ENCODE data around the gene NPEPL1. TPM values are rescaled to one million over a fixed set of nuclear protein-coding genes. Genes with fewer than 3 reads are reported as not detected.

The NPEPL1 gene
- total and polyA plus RNA-seq, 2 donors, result 14.8 to 59.1 TPM

DNA sequence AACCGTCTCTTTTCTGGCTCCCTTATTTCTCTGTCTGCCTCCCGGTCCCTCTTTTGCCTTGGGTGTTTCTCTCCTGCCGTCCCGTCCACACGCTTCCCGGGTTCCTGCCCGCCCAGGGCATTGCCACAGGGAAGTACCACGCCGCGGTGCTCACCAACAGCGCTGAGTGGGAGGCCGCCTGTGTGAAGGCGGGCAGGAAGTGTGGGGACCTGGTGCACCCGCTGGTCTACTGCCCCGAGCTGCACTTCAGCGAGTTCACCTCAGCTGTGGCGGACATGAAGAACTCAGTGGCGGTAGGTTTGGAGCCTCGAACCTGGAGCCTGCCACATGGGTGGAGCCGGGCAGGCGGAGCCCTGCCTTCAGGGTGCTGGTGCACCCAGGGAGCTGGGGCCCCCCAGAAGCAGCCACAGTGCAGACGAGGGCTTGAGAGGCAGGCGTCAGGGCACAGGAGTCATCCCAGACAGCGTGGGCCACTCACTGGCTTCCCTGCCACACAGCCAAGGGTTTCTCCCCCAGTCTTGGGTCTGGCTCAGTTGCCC is 21.3 kb downstream of the NPEPL1 start:
- Histone ChIP-seq H3K27ac (ENCODE audit: low read depth) (no peak overlapping the region), H3K36me3 (ENCODE audit: insufficient read depth) (no peaks in the 10 kb centered on the region), H3K4me3 (ENCODE audit: low read depth, low read length) (no peak overlapping the region), H3K4me1 (ENCODE audit: insufficient read depth) (no peaks in the 10 kb centered on the region)
- no peak for DNase-seq (ENCODE audit: extremely low spot score)
- WGBS, result 92% methylated on average over 24 of the region's 24 CpGs

DNA sequence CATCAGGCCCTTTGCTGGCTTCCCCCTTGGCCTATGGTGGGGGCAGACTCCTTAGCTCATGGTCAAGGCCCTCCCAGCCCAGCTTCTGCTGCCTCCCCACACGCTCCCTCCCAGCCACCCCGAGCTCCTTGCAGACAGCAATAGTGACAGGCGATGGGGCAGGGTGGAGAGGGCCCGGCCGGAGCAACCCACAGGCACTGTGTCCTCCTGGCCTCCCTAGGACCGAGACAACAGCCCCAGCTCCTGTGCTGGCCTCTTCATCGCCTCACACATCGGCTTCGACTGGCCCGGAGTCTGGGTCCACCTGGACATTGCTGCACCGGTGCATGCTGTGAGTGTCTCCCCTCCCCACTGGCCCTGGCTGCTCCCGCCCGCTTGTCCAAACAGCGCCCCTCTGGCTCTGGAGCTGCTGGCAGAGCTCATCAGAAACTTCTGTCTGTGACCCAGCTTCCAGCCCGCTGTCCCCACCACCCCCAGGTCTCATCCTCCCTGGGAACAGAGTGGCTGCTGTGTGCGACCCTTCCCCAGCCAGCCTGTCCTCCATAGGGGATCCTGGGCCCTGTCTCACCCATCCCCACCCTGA is 21.8 kb downstream of the NPEPL1 start:
- Histone ChIP-seq H3K27ac (ENCODE audit: low read depth) (no peak overlapping the region), H3K4me3 (ENCODE audit: low read depth, low read length) (no peak overlapping the region), H3K36me3 (ENCODE audit: insufficient read depth) (no peaks in the 10 kb centered on the region), H3K4me1 (ENCODE audit: insufficient read depth) (no peaks in the 10 kb centered on the region)
- 90% methylated on average over 16 of the region's 16 CpGs for WGBS
- no peak for DNase-seq (ENCODE audit: extremely low spot score)

GRCh38 chr20:58714923-58715351 is 22.3 kb downstream of the NPEPL1 start:
- no peak overlapping the region for H3K4me3 ChIP-seq (ENCODE audit: low read depth, low read length)
- no peak for DNase-seq (ENCODE audit: extremely low spot score)
- H3K36me3 ChIP-seq (ENCODE audit: insufficient read depth), result no peaks in the 10 kb centered on the region
- no peak overlapping the region for H3K27ac ChIP-seq (ENCODE audit: low read depth)
- no peaks in the 10 kb centered on the region for H3K4me1 ChIP-seq (ENCODE audit: insufficient read depth)
- 88% methylated on average over 14 of the region's 14 CpGs for WGBS

GRCh38 chr20:58715391-58715800 is 22.8 kb downstream of the NPEPL1 start:
- Histone ChIP-seq H3K4me3 (ENCODE audit: low read depth, low read length) (no peak overlapping the region), H3K4me1 (ENCODE audit: insufficient read depth) (no peaks in the 10 kb centered on the region), H3K27ac (ENCODE audit: low read depth) (no peak overlapping the region), H3K36me3 (ENCODE audit: insufficient read depth) (no peaks in the 10 kb centered on the region)
- DNase-seq (ENCODE audit: extremely low spot score), result no peak
- 84% methylated on average over 11 of the region's 11 CpGs for WGBS

DNA sequence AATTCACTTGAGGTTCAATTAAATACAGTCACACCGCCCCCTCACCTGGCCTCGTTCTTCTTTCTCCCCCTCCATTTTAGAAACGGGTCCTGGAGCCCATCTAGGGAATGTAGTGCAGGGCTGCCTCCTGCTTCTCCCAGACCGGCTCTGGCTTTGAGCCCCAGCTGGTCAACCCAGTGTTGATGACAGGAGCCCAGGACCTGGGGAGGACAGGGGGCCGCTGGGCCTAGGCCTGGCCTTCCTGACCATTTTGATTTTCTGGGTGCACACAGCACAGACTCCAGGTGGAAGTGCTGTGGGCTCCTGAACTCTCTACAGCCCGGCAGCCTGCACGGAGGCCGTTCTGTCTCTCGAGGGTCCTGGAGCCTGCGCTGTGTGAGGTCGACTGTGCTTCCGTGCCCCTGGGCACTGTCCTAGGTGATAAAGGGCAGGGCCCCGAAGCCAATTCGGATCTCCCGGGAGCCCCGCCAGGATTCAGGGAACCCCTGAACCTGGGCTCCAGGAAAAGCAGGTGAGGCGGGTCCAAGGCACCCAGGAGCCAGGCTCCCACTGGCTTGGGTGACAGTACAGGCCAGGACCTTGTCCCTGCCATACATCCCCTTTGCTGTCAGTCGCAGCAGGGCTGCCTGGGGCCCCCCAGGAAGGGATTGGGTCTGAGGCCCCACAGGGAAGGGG is 23.3 kb downstream of the NPEPL1 start:
- WGBS, result 85% methylated on average over 18 of the region's 18 CpGs
- Histone ChIP-seq H3K4me3 (ENCODE audit: low read depth, low read length) (no peak overlapping the region), H3K36me3 (ENCODE audit: insufficient read depth) (no peaks in the 10 kb centered on the region), H3K4me1 (ENCODE audit: insufficient read depth) (no peaks in the 10 kb centered on the region), H3K27ac (ENCODE audit: low read depth) (no peak overlapping the region)
- DNase-seq (ENCODE audit: extremely low spot score), result no peak

DNA sequence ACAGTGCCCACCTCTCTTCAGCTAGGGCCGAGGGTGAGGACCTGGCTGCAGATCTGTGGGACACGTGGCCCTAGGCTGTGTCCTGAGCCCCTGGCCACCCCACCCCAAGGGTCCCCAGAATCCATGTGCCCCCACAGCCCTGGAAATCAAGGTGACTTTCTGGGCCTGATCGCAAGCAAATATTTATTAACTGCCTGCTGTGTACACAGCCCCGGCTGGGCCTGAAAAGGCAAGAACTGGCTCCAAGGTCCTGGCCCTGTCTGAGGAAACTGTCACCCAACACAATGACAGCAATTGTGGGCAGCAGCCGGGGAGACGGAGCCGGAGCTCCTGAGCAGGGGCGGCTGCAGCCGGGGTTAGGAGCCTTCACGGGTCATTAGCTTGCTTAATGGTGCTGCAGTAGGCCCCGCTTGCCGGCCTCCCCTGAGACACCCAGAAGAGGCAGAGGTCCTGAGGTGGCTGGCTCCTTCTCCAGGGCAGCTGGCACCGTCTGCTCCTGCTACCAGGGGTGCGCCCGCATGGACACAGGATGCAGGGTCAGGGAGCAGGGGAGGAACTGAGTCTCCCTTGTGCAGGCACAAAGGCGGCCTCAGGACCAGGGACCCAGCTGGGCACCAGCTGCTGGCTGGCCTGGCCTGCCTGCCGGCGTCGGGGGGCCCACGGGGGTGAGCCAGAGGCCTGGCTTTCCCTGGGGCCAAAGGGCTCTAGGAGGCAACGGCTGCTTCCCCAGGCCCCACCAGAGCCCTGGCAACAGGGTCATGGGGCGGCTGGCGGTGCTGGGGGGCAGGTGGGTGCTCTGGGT is 24.1 kb downstream of the NPEPL1 start:
- Histone ChIP-seq H3K4me3 (ENCODE audit: low read depth, low read length) (no peak overlapping the region), H3K36me3 (ENCODE audit: insufficient read depth) (no peaks in the 10 kb centered on the region), H3K27ac (ENCODE audit: low read depth) (no peak overlapping the region), H3K4me1 (ENCODE audit: insufficient read depth) (no peaks in the 10 kb centered on the region)
- no peak for DNase-seq (ENCODE audit: extremely low spot score)
- WGBS, result 56% methylated on average over 23 of the region's 23 CpGs

GRCh38 chr20:58717278-58718091 is 24.9 kb downstream of the NPEPL1 start:
- whole genome bisulfite sequencing, result 81% methylated on average over 23 of the region's 23 CpGs
- Histone ChIP-seq H3K4me1 (ENCODE audit: insufficient read depth) (no peaks in the 10 kb centered on the region), H3K27ac (ENCODE audit: low read depth) (no peak overlapping the region), H3K36me3 (ENCODE audit: insufficient read depth) (no peaks in the 10 kb centered on the region), H3K4me3 (ENCODE audit: low read depth, low read length) (no peak overlapping the region)
- DNase-seq (ENCODE audit: extremely low spot score), result no peak

GRCh38 chr20:58718121-58718563 is 25.5 kb downstream of the NPEPL1 start:
- H3K27ac ChIP-seq (ENCODE audit: low read depth), result no peak overlapping the region
- no peaks in the 10 kb centered on the region for H3K36me3 ChIP-seq (ENCODE audit: insufficient read depth)
- WGBS, result 95% methylated on average over 15 of the region's 15 CpGs
- H3K4me3 ChIP-seq (ENCODE audit: low read depth, low read length), result no peak overlapping the region
- no peaks in the 10 kb centered on the region for H3K4me1 ChIP-seq (ENCODE audit: insufficient read depth)
- no peak for DNase-seq (ENCODE audit: extremely low spot score)

DNA sequence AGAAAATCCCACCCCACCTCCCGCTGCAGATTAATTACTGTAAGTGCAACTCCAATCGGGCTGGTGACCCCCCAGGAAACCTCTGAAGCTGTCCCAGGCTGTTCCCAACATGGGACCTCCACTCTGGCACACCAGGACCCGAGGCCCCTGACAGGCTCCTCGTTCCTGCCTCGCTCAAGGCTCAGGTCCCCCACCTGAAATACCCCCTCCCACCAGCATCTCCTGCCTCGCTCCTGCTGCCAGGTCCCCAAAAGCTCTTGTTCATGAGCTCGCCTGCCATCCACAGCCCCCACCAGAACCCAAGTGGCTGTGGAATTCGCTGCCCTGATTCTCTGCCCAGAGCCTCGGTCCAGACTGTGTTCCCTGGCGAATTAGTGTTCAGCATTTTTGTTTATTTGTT is 26.1 kb downstream of the NPEPL1 start:
- Histone ChIP-seq H3K27ac (ENCODE audit: low read depth) (no peak overlapping the region), H3K36me3 (ENCODE audit: insufficient read depth) (no peaks in the 10 kb centered on the region), H3K4me1 (ENCODE audit: insufficient read depth) (no peaks in the 10 kb centered on the region), H3K4me3 (ENCODE audit: low read depth, low read length) (no peak overlapping the region)
- DNase-seq (ENCODE audit: extremely low spot score), result no peak
- WGBS, result 80% methylated on average over 10 of the region's 10 CpGs

DNA sequence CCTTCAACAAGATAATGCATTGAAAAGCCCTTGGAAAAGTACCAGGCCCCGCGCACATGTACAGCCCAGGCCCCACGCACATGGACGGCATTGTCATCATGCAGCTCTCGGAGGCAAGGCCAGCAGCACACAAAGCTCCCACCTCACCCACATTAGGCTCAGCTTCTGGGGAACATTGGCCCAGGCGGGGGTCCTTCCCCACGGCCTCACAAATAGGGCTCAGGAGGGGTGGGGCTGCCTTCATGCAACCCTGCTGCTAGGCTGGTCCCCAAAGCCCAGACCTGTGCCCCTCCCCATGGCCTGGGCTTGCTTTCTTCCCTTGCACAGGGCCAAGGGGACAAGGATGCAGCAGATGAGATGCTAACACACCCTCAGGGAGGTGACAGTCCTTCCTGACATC is 26.7 kb downstream of the NPEPL1 start:
- no peak overlapping the region for H3K27ac ChIP-seq (ENCODE audit: low read depth)
- H3K4me1 ChIP-seq (ENCODE audit: insufficient read depth), result no peaks in the 10 kb centered on the region
- WGBS, result 66% methylated on average over 7 of the region's 7 CpGs
- H3K36me3 ChIP-seq (ENCODE audit: insufficient read depth), result no peaks in the 10 kb centered on the region
- H3K4me3 ChIP-seq (ENCODE audit: low read depth, low read length), result no peak overlapping the region
- no peak for DNase-seq (ENCODE audit: extremely low spot score)

- WGBS, result 34% methylated on average over 6 of the region's 6 CpGs
- no peak for DNase-seq (ENCODE audit: extremely low spot score)
Observed at GRCh38 chr20:58719971-58720371, 27.4 kb downstream of the NPEPL1 start.

GRCh38 chr20:58720890-58721289 is 28.3 kb downstream of the NPEPL1 start:
- no peak overlapping the region for H3K4me3 ChIP-seq (ENCODE audit: low read depth, low read length)
- H3K4me1 ChIP-seq (ENCODE audit: insufficient read depth), result no peaks in the 10 kb centered on the region
- DNase-seq (ENCODE audit: extremely low spot score), result no peak
- WGBS, result 92% methylated on average over 14 of the region's 14 CpGs
- no peak overlapping the region for H3K27ac ChIP-seq (ENCODE audit: low read depth)
- no peaks in the 10 kb centered on the region for H3K36me3 ChIP-seq (ENCODE audit: insufficient read depth)

More at GRCh38 chr20:58719971-58720371, 27.4 kb downstream of the NPEPL1 start:
- Histone ChIP-seq H3K27ac (ENCODE audit: low read depth) (no peak overlapping the region), H3K36me3 (ENCODE audit: insufficient read depth) (no peaks in the 10 kb centered on the region), H3K4me1 (ENCODE audit: insufficient read depth) (no peaks in the 10 kb centered on the region), H3K4me3 (ENCODE audit: low read depth, low read length) (no peak overlapping the region)
